Esophagus squamous epithelium (tissue), 5 donors: ENCODE data around the gene FEZF1. TPM values are rescaled to one million over a fixed set of nuclear protein-coding genes. Genes with fewer than 3 reads are reported as not detected.

Source experiments
- DNase-seq: peaks from one replicate; lab custom pipeline; 2025; lab: John Stamatoyannopoulos, UW
- H3K27ac ChIP-seq, 4 donors: fragments of 200-600 bp; sonication (generic); one replicate each; pipeline ENCODE4 v1.5.1; 2016 to 2019; ENCODE audit warnings: mild to moderate bottlenecking in 1 of 4
- H3K27me3 ChIP-seq, 4 donors: fragments of 200-600 bp; sonication (generic); 1 replicate in 3 of 4; 2 replicates in 1 of 4; pipeline versions ENCODE4 v1.5.1 to v1.6.0; 2017 to 2021; ENCODE audit warnings: antibody characterized with exemption in 1 of 4
- H3K36me3 ChIP-seq, 3 donors: fragments of 200-600 bp; sonication (generic); one replicate each; pipeline ENCODE4 v1.5.1; 2016 to 2019
- H3K4me1 ChIP-seq, 3 donors: fragments of 200-600 bp; sonication (generic); one replicate each; pipeline ENCODE4 v1.5.1; 2017 to 2019
- H3K4me3 ChIP-seq, 4 donors: fragments of 200-600 bp; sonication (generic); 1 replicate in 3 of 4; 2 replicates in 1 of 4; pipeline ENCODE4 v1.5.1; 2016 to 2019; ENCODE audit warnings: mild to moderate bottlenecking in 2 of 4, moderate library complexity in 1 of 4
- H3K9me3 ChIP-seq, 3 donors: fragments of 200-600 bp; sonication (generic); one replicate each; pipeline ENCODE4 v1.5.1; 2016 to 2019
- POLR2A ChIP-seq, 4 donors: fragments of 450-650 bp; IDR thresholded peaks; one replicate each; pipeline ENCODE4 v1.6.1; 2017; ENCODE audit warnings: antibody characterized with exemption in 4 of 4, mild to moderate bottlenecking in 4 of 4, moderate library complexity in 3 of 4
- whole genome bisulfite sequencing, 2 donors: methylation state at CpG; one replicate each; pipeline ENCODE4 v1.1.5; 2018; 5-methylcytosine and 5-hydroxymethylcytosine counted together
- intact Hi-C: fragments of 100-400 bp; cut with DNase I; formaldehyde crosslinking; loops from one replicate; pipeline ENCODE4 v1.15.0; 2022
- total RNA-seq, 4 donors: library from RNA; depleted of rRNA; stranded (reverse); fragments of >200 nt; gene quantifications; one replicate each; pipeline ENCODE4 v1.1.0, GENCODE V29; 2016
- TF ChIP-seq, protein P1 (sequence below), 6 experiments: fragments of 450-650 bp in 4 of 6; fragments of 200-600 bp in 2 of 6; sonication (generic) in 2 of 6; IDR thresholded peaks; one replicate each; pipeline ENCODE4 v1.5.1; 2016 to 2019; ENCODE audit warnings: antibody characterized with exemption in 6 of 6, mild to moderate bottlenecking in 4 of 6, moderate library complexity in 4 of 6
- donor health status: DM: yes; HTN: yes; CAD: no.

Gene FEZF1
- total RNA-seq, 4 donors from 2014 or later, result not detected

GRCh38 chr7:122316467-122317388, 12.2 kb upstream of the FEZF1 start:
- Histone ChIP-seq H3K4me1 (peaks cover 0 to 28% (median 9%) of the 10 kb centered on the region in 3 donors), H3K27me3 (peaks cover 0 to 70% (median 29%) of the 10 kb centered on the region in 4 donors), H3K4me3 (peak overlapping the region in 2 of 4 donors; percentile 8 to 37), H3K36me3 (no peaks in the 10 kb centered on the region), H3K27ac (no peak overlapping the region), H3K9me3 (no peaks in the 10 kb centered on the region)
- WGBS, 2 donors, result 11 to 19% methylated on average over 18 to 24 of the region's 71 CpGs
- intact Hi-C loops, result no loop called here
- DNase-seq, result no peak
- TF ChIP-seq, protein P1, sequence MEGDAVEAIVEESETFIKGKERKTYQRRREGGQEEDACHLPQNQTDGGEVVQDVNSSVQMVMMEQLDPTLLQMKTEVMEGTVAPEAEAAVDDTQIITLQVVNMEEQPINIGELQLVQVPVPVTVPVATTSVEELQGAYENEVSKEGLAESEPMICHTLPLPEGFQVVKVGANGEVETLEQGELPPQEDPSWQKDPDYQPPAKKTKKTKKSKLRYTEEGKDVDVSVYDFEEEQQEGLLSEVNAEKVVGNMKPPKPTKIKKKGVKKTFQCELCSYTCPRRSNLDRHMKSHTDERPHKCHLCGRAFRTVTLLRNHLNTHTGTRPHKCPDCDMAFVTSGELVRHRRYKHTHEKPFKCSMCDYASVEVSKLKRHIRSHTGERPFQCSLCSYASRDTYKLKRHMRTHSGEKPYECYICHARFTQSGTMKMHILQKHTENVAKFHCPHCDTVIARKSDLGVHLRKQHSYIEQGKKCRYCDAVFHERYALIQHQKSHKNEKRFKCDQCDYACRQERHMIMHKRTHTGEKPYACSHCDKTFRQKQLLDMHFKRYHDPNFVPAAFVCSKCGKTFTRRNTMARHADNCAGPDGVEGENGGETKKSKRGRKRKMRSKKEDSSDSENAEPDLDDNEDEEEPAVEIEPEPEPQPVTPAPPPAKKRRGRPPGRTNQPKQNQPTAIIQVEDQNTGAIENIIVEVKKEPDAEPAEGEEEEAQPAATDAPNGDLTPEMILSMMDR (IDR thresholded peaks at IDR 0.05), result no peak
- no peak for TF ChIP-seq POLR2A (IDR thresholded peaks at IDR 0.05)

DNA sequence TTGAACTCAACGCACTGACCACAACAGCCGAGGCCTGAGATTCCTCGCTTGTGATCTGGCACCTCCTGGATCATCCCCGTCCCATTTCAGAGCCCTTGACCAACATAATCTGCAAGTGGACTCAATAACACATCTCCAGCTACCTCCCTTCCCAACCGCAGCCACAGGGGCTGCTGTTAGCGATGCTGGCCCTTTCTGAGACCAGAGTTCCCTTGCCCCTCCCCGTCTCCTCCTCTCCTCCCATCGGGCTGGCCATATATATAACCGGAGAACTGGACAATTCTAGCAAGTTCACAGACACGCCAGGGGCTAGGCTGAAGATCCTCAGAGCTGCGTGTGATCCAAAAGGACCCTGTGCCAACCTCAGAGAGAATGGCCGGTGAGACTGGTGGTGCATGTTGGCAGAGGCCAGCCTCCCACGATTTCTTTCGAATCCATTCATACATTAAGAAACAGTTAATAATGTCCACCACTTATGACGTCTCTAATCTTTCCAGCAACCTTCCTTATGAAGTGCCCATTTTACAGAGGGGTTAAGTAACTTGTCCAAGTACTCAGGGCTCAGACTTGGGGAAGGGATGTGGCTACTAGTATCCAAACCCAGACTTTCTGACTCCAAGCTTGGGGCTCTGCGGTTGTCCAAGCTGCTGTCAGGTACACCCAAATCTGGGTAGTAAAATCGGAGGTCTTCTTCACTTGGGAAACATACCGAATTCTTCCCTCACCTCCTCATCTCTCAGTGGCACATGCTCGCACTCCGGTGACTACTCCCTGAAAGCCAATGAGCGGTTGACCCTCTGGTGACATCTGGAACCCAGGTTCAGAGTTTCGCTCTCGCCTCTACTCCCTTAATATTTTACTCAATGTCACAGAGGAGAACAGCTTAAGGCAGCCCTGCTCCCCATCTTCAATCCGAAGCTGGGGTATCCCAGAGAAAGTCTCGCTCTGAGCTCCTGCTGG, 11.2 kb upstream of the FEZF1 start:
- H3K27me3 ChIP-seq, result peaks cover 7 to 80% (median 34%) of the 10 kb centered on the region in 4 donors
- intact Hi-C loops, result no loop called here
- H3K4me3 ChIP-seq, result no peak overlapping the region
- no peaks in the 10 kb centered on the region for H3K36me3 ChIP-seq
- H3K4me1 ChIP-seq, result peaks cover 0 to 38% (median 11%) of the 10 kb centered on the region in 3 donors
- no peak for DNase-seq
- WGBS, 2 donors, result 8 to 15% methylated on average over 16 to 22 of the region's 25 CpGs
- no peaks in the 10 kb centered on the region for H3K9me3 ChIP-seq
- no peak overlapping the region for H3K27ac ChIP-seq
- TF ChIP-seq POLR2A (IDR thresholded peaks at IDR 0.05), result no peak
- TF ChIP-seq, protein P1 (IDR thresholded peaks at IDR 0.05), result no peak

DNA sequence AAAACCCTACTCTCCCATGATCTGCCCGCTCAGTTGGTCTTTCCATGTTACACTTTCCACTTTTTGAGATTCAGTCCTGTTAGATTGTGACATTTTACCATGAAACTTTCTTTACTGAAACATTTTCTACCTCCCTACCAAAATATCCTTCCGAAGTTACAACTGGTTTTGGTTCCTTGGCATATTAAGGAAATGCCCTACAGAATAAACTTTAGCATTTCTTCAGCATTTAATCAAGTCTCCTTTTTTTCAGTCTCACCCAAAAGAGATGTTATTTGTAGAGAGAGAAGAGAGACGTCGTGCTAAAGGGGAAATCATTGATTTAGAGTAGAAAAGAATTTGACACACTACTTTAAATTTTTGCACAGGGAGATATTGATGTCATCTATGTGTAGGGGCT, 9.7 kb upstream of the FEZF1 start:
- 31 to 41% methylated on average over 4 of the region's 4 CpGs for WGBS, 2 donors

GRCh38 chr7:122312789-122313188, 8.2 kb upstream of the FEZF1 start:
- Histone ChIP-seq H3K36me3 (no peaks in the 10 kb centered on the region), H3K27me3 (peaks cover 24 to 100% (median 61%) of the 10 kb centered on the region in 4 donors), H3K27ac (no peak overlapping the region), H3K4me1 (peaks cover 0 to 49% (median 16%) of the 10 kb centered on the region in 3 donors), H3K4me3 (no peak overlapping the region), H3K9me3 (no peaks in the 10 kb centered on the region)
- 0 to 47% methylated on average over 1 to 2 of the region's 3 CpGs for WGBS, 2 donors
- DNase-seq, result no peak
- intact Hi-C loops, result no loop called here
- no peak for TF ChIP-seq POLR2A (IDR thresholded peaks at IDR 0.05)
- TF ChIP-seq, protein P1 (IDR thresholded peaks at IDR 0.05), result no peak

More for the DNA sequence above, 9.7 kb upstream of the FEZF1 start:
- H3K9me3 ChIP-seq, result no peaks in the 10 kb centered on the region
- H3K4me3 ChIP-seq, result no peak overlapping the region
- no peaks in the 10 kb centered on the region for H3K36me3 ChIP-seq
- peaks cover 0 to 49% (median 16%) of the 10 kb centered on the region in 3 donors for H3K4me1 ChIP-seq
- no peak overlapping the region for H3K27ac ChIP-seq
- intact Hi-C loops, result no loop called here
- DNase-seq, result no peak
- H3K27me3 ChIP-seq, result peaks cover 20 to 95% (median 48%) of the 10 kb centered on the region in 4 donors
- TF ChIP-seq, protein P1 (IDR thresholded peaks at IDR 0.05), result no peak
- TF ChIP-seq POLR2A (IDR thresholded peaks at IDR 0.05), result no peak
